Measurements from ENCODE around the gene ETV5.

Gene ETV5

DNA sequence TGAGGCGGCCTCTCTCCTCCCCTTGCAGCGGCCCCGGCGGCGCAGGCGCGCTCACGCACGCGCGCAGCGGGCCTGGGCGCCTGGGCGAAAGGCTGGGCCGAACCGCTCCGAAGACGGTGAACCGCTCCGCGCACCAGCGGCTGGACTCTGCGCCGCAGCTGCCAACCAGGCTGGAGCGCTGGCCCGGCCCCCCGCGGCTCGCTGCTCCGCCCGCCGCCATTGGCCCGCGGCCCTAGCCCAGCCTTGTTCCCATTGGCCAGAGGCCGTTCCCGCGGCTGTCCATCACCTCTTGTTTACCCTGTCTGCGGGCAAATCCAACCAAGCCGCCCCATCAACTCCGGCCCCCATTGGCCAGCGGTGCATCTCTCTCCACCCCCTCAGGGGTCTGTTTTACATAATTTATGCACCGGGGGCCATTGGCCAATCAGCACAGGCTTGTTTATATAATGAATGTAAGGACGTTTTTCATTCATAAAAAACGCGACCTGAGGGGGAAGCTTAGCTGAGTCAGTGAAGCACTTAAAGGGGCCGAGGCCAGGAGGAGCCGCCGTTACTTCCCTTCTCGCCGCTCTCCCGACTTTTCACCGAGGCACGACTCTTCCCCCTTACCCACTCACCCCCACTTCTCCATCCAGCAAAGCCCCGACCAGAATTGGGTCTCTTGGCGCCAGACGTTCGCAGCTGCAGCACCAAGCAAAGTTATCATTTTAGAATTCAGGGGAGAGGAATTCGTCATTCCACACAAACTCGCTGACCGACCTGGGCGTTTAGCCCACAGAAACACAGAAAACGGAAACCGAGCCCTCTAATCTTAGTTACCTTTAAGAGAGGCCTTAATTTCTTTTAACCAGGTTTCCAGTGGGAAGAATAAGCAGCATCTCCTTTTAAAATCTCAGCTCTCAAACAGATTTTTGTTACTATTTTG, at the start of gene ETV5:
TSS of gene ETV5 (minus strand) at position 149 of the 925 bp plus-strand sequence. CDS start 3,221 bp downstream, outside the sequence.
- DNase-seq (ENCODE audit: low spot score), result peak; percentile 100

DNA sequence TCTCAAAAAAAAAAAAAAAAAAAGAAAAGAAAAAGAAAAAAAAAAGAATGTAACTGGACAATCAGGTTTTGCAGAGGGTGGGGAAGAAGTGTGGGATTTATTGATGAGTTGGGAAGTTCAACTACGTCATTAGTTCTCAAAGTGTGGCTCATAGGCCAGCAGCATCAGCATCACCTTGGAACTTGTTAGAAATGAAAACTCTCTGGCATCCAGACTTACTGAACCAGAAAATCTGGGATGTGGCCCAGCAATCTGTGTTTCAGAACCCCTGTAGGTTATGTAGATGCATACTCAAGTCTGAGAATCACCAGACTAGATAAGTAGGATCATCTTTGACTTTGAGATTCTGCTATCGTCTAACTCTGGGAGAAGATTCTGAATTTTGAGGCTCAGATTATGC, 45.8 kb upstream of the ETV5 start:
- DNase-seq (ENCODE audit: low spot score), result no peak

- DNase-seq (ENCODE audit: low spot score), result no peak
Measured at GRCh38 chr3:186152889-186153292, 44.0 kb upstream of the ETV5 start.

GRCh38 chr3:186152361-186152798, 43.5 kb upstream of the ETV5 start:
- no peak for DNase-seq (ENCODE audit: low spot score)

DNA sequence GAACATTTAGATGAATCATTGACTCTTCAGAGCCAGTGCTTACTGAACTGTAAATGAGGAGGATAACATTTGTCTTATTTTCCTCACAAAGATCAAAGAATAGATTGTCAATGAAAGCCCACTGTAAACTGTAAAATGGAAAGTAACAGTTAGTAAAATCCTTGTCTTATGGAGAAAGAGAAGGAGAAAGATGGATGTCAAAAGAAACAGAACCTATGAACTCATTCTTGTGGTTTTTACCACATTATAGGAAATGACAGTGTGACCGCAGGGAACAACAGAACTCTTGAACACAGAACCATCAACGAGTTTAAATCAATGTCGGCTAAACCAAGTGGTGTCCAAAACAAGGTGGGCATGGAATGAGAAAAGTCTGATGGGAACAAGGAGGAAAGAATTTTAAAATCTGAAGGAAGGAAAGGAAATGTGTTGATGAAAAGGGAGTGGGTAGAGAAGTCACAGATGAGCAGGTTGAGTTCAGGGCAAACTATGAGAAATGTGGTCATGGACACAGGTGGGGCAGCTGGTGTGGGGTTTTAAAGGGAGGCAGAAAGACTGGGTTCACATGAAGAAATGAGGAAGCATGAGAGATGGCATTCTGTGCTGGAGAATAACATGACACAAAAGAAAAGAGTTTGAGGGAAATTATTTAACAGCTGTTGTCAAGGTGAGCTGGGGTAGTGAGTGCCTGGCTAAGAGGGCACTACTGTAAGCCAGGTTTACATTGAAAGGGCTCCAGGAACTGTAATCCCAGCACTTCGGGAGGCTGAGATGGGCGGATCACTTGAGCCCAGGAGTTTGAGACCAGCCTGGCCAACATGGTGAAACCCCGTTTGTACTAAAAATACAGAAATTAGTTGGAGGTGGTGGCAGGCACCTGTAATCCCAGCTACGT, 42.4 kb upstream of the ETV5 start:
- no peak for DNase-seq (ENCODE audit: low spot score)

DNA sequence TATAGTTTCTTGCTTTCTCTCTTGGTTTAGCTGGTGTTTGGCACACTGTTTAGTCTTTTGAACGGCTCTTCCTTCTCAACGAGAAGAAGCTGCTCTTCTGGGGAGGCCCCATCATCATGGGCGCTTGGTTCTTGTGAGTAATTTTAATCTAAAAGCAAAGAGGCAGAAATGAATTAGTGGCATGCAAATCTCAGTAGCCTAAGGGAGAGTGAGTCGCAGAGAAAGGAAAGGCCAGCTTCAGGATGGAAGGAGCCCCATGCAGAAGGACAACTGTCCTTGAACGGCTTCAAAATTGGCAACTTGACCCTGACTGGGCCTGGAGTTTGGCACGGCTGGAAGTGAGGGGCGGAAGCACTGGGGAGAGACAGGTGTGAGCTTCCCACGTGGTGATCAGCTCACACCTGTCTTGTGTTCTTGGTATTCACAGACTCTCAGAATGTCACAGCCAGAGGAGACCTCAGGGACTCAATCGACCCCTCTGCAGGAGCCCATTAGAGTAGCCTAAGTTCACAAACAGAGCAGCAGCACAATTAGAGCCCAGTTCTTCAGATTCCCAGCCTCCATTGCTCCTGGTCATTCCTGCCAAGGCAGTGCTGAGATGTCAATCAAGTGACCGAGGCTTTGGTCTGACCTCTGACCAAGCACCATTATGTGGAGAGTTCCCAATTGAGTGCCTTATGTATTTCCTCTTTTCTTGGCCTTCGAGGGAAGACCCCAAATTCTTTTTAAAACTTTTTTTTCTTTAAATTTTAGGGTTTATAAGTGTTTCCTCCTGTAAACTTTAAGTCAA, 41.3 kb upstream of the ETV5 start:
- DNase-seq (ENCODE audit: low spot score), result no peak

GRCh38 chr3:186149319-186149960, 40.6 kb upstream of the ETV5 start:
- DNase-seq (ENCODE audit: low spot score), result no peak

DNA sequence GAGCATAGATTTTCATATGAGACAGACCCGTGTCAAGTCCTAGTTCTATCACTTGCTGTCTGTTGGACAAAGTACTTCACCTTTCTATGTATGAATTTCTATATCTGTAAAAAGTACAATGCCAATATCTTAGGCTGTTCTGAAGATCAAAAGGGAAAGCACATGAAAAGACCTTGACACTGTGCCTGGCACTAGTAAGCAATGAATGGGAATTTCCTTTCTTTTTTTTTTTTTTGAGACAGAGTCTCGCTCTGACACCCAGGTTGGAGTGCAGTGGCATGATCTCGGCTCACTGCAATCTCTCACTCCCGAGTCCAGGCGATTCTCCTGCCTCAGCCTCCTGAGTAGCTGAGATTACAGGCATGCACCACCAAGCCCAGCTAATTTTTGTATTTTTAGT, 35.4 kb upstream of the ETV5 start:
- no peak for DNase-seq (ENCODE audit: low spot score)

DNA sequence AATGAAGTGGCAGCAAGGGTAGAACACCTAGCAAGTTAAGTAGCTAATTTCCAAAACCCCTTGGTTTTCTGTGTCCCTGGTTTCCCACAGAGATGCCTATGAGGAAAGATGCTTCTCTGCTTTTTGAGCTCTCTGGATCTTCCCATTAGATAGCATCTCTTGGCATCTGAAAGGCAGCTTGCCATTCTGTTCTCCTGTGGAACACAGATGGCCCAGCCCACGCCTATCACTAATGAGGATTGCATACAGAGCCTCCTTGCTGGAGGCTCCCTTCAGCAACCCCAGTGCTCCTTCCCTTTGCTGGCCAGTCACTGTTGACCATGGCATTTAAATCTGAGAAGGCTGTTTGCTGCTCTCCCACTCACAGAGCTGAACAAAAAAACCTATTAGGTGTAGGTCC, 34.4 kb upstream of the ETV5 start:
- no peak for DNase-seq (ENCODE audit: low spot score)

DNA sequence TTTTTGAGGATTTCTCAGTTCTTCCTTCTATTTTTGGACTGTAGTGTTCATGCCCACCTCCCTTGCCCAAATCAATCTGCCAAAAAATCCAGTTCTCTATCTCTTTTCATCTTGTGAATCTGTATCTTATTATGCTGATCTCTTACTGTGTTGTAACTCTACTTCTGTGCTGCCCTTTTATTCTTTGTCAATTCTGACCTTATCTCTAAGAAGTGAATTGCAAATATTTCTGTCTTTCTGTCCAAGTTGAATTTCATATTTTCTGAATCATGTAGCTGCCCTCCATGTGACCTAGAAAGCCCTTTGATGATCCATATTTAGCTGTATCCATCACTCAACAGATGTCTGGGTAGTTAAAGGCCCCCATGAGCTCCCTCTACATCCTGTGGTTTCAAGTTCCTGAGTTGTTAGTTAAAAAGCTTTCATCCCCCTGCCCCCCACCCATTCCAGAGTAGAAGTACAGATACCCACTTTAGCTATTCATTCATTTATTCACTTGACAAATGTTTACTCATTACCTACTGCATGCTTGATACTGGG, 33.6 kb upstream of the ETV5 start:
- DNase-seq (ENCODE audit: low spot score), result no peak

DNA sequence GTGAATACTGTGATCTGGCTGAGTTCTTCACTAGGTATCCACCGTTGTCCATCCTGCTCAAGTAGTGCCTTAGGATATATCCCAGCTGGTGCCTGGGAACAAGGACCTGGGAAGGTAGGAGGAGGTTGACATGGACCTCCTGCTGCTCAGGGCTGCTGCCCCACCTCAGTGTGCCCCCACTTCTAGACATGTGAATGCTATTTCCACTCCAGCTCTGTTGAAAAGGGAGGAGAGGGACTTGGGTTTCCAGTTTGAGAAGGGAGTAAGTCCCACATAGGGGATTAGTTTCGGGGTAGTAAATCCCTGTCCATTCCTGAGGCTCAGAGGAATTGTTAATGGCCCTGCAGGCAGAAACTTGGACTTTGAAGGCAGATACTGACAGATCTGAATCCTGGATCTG, 32.9 kb upstream of the ETV5 start:
- DNase-seq (ENCODE audit: low spot score), result no peak

- no peak for DNase-seq (ENCODE audit: low spot score)
Measured at GRCh38 chr3:186138272-186138981, 29.5 kb upstream of the ETV5 start.

DNA sequence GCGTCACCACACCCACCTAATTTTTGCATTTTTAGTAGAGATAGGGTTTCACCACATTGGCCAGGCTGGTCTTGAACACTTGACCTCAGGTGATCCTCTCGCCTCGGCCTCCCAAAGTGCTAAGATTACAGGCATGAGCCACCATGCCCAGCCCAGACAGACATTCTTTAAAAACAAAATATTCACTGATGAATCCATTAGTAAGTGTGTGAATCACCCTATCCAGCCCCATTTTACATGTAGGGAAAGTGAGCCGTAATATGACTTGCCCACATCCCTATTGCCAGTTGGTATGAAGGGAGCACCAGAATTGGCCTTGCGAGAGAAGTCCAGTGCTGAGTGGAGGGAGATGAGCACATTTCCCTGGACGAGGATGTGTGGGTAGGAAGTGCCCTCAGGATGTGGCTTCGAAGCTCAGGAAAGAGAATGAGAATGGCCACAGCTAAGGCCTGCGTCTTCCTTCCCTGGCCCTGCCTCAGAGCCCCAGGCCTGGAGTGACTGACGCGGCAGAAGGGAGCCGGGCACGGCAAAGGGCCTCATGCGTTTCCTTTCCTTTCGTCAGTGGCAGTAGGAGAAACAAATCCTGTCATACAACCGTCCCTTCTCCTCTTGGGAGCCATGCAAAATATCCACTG, 28.3 kb upstream of the ETV5 start:
- DNase-seq (ENCODE audit: low spot score), result no peak

DNA sequence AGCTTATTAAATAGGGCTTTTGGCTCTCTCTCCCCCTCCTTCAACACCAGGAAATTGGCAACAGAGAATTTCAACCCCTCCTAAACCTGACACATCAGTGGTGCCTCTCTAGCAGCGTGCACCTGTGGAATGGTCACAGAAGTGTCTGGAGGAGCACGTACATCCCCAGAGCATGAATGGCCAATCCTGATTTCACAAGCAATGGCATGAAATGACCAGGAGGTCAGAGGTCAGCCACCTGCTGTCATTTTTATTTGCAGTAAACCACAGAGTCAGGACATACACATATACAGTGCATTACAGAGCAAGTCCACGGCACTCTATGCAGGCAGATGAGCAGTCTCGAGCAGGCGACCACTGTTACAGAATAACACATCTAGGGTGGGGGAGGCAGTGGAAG, 25.1 kb upstream of the ETV5 start:
- DNase-seq (ENCODE audit: low spot score), result no peak

DNA sequence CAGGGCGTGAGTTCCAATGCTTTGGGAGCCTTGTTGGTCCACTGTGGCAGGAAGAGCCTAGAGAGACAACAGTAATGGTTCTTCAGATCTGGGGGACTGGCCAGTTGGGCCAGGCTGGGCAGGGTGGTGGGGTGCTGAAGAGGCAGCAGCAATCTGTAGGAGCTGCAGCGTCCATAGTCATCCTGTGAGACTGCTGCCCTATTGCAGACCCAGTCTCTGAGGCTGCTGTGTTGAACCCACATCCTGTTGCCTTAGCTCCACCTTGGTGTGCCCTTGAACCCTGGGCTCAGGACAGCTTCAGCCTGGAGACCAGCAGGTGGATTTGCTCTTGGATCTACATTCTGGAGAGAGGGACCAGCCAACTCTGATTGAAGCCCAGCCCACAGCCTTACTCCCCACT, 23.6 kb upstream of the ETV5 start:
- no peak for DNase-seq (ENCODE audit: low spot score)

- DNase-seq (ENCODE audit: low spot score), result no peak
Measured at GRCh38 chr3:186129206-186129605, 20.3 kb upstream of the ETV5 start.

- no peak for DNase-seq (ENCODE audit: low spot score)
Measured at GRCh38 chr3:186128158-186128557, 19.3 kb upstream of the ETV5 start.

- DNase-seq (ENCODE audit: low spot score), result no peak
Measured at GRCh38 chr3:186127463-186127862, 18.6 kb upstream of the ETV5 start.

GRCh38 chr3:186125118-186125517, 16.2 kb upstream of the ETV5 start:
- DNase-seq (ENCODE audit: low spot score), result no peak

DNA sequence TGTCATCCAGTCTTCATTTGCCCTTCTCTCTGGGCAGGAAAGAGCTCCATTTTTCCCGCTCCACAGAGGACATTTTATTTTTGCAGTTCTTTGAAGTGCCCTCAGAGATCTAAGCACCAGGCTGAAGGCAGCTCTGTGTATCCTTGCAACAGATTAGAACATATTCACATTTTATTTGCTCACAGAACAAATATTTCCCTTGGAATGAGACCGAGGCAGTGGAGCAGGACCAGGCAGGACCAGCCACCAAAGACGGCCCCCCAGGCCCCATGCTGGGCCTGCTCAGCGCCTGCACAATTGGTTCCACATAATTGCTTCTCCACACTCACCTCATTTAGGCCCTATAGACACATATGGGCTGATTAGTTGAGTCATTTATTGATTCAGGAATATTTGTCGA, 15.7 kb upstream of the ETV5 start:
- no peak for DNase-seq (ENCODE audit: low spot score)
